Keratinocyte (primary cell): ENCODE measurements around the gene SETD2. TPM values are rescaled to one million over a fixed set of nuclear protein-coding genes. Genes with fewer than 3 reads are reported as not detected.

Source experiments
- DNase-seq: peaks from one replicate; pipeline ENCODE4 v3.0.0-alpha.2; 2011; ENCODE audit warnings: low read depth, missing footprints, low spot score
- FAIRE-seq: peaks from 2 replicates; lab custom pipeline; 2011; peaks lifted over from hg19 to GRCh38; lab: Jason Lieb, UNC
- H2AFZ ChIP-seq: 2 replicates; pipeline ENCODE4 v1.6.0; 2012; ENCODE audit warnings: low read length, control low read depth, inconsistent platforms; ENCODE audit not compliant: control insufficient read depth
- H3K27ac ChIP-seq: 2 replicates; pipeline ENCODE4 v1.5.1; 2011; ENCODE audit warnings: low read length; ENCODE audit not compliant: control insufficient read depth, insufficient read depth
- H3K27me3 ChIP-seq: 3 replicates; pipeline ENCODE4 v1.6.0; 2011; ENCODE audit warnings: low read length; ENCODE audit not compliant: control insufficient read depth, insufficient read depth; ENCODE audit errors: extremely low read depth
- H3K36me3 ChIP-seq, 2 experiments: 2 replicates in 1 of 2; 3 replicates in 1 of 2; pipeline ENCODE4 v1.5.1; 2011; ENCODE audit warnings: low read length in 2 of 2, mild to moderate bottlenecking in 1 of 2; ENCODE audit not compliant: control insufficient read depth in 2 of 2, insufficient read depth in 2 of 2; ENCODE audit errors: extremely low read depth in 1 of 2
- H3K4me1 ChIP-seq: 3 replicates; pipeline ENCODE4 v1.5.1; 2011; ENCODE audit warnings: low read length; ENCODE audit not compliant: control insufficient read depth, insufficient read depth; ENCODE audit errors: extremely low read depth
- H3K4me2 ChIP-seq: 3 replicates; pipeline ENCODE4 v1.6.0; 2011; ENCODE audit warnings: low read depth, low read length; ENCODE audit not compliant: control insufficient read depth, insufficient read depth; ENCODE audit errors: extremely low read depth
- H3K4me3 ChIP-seq, 3 experiments: fragments of 200-600 bp in 1 of 3; sonication (generic) in 1 of 3; 2 replicates in 2 of 3; 3 replicates in 1 of 3; pipeline ENCODE4 v1.5.1; 2011 to 2016; ENCODE audit warnings: low read length in 3 of 3, mild to moderate bottlenecking in 3 of 3, control low read depth in 2 of 3, inconsistent platforms in 1 of 3, low read depth in 1 of 3, mixed read lengths in 1 of 3, mixed run types in 1 of 3, moderate library complexity in 1 of 3; ENCODE audit not compliant: control insufficient read depth in 2 of 3, insufficient read depth in 2 of 3; ENCODE audit errors: extremely low read depth in 1 of 3
- H3K79me2 ChIP-seq: 2 replicates; pipeline ENCODE4 v1.6.0; 2012; ENCODE audit warnings: low read length; ENCODE audit not compliant: control insufficient read depth, insufficient read depth
- H3K9ac ChIP-seq: 3 replicates; pipeline ENCODE4 v1.6.0; 2011; ENCODE audit warnings: low read length; ENCODE audit not compliant: control insufficient read depth, insufficient read depth; ENCODE audit errors: extremely low read depth
- H3K9me1 ChIP-seq: 3 replicates; pipeline ENCODE4 v1.6.0; 2011; ENCODE audit warnings: low read length; ENCODE audit not compliant: control insufficient read depth, insufficient read depth; ENCODE audit errors: extremely low read depth
- H3K9me3 ChIP-seq: 2 replicates; pipeline ENCODE4 v1.5.1; 2012; ENCODE audit warnings: low read depth, low read length; ENCODE audit not compliant: control insufficient read depth
- H4K20me1 ChIP-seq: 3 replicates; pipeline ENCODE4 v1.6.0; 2011; ENCODE audit warnings: low read length; ENCODE audit not compliant: control insufficient read depth, insufficient read depth; ENCODE audit errors: extremely low read depth
- EZH2 ChIP-seq: IDR thresholded peaks from one replicate; pipeline ENCODE4 v1.6.1; 2012; ENCODE audit warnings: inconsistent platforms, mild to moderate bottlenecking, low read length, moderate library complexity
- dilution Hi-C: fragments of 300-500 bp; cut with MboI; formaldehyde crosslinking; loops from one replicate; pipeline ENCODE4 v1.7.0; 2020; ENCODE audit warnings: low sequenced_read_pairs; ENCODE audit not compliant: extremely low pct_ligation_motif_present
- polyA plus RNA-seq, 5 experiments: library from polyadenylated mRNA; depleted of rRNA in 3 of 5; stranded (reverse) in 3 of 5; stranded (forward) in 1 of 5; unstranded in 1 of 5; fragments of >200 nt; gene quantifications; 1 replicate in 1 of 5; 2 replicates in 3 of 5; 3 replicates in 1 of 5; pipeline versions ENCODE4 v1.2.1 to v1.2.3, GENCODE V29; 2011 to 2012; ENCODE audit warnings: missing spikeins in 2 of 5, low read depth in 1 of 5, low replicate concordance in 1 of 5
- TF ChIP-seq, protein P1 (sequence below), 3 experiments: IDR thresholded peaks in 1 of 3; conservative IDR thresholded peaks in 1 of 3; optimal IDR thresholded peaks in 1 of 3; 2 replicates in 2 of 3; 3 replicates in 1 of 3; pipeline versions ENCODE3 to v1.5.1; 2011; ENCODE audit warnings: low read length in 3 of 3, mild to moderate bottlenecking in 3 of 3, moderate library complexity in 2 of 3, control low read depth in 1 of 3, inconsistent platforms in 1 of 3; ENCODE audit not compliant: insufficient read depth in 2 of 3; ENCODE audit errors: extremely low read depth in 1 of 3

SETD2 gene
- polyA plus RNA-seq, 1 donor (not counting 4 experiments of a cell fraction or from before 2014, with no cell fraction given): 23.3 TPM

DNA sequence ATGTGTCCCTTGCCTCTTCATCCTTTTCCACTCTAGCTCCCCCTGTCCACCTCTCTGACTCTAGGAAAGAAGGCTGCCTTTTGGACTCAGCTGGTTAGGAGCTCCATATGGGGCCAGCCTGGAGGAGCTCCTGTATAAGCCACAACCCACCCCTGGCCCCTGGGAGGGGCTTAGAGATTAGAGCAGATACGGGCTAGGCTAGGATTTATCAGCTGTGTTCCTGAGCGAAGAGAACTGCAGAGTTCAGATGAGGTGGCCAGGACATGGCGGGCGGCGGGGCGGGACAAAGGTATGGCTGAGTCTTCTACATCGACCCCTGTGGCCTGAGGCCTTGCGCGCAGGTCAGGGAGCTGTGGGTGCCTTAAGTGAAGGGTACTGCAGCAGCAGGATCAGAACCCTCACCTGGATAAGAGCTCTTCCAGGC is 176.6 kb downstream of the SETD2 start:
- dilution Hi-C loops: no loop called here
- peak overlapping the region; percentile 61 for H3K4me2 ChIP-seq

GRCh38 chr3:46986782-46987310 is 177.1 kb downstream of the SETD2 start:
- Histone ChIP-seq H3K9me3 (no peaks in the 10 kb centered on the region), H2AFZ (no peak overlapping the region), H3K79me2 (peaks cover 16% of the 10 kb centered on the region), H4K20me1 (no peaks in the 10 kb centered on the region), H3K4me2 (no peak overlapping the region), H3K4me3 (no peak overlapping the region), H3K9me1 (no peaks in the 10 kb centered on the region), H3K27ac (peak overlapping the region; percentile 74), H3K9ac (no peak overlapping the region), H3K36me3 (peaks cover 8 to 21% of the 10 kb centered on the region in 2 experiments), H3K27me3 (no peaks in the 10 kb centered on the region), H3K4me1 (peaks cover 38% of the 10 kb centered on the region)
- DNase-seq (no peak), FAIRE-seq (no peak)
- dilution Hi-C loops: no loop called here
- TF ChIP-seq, protein P1, sequence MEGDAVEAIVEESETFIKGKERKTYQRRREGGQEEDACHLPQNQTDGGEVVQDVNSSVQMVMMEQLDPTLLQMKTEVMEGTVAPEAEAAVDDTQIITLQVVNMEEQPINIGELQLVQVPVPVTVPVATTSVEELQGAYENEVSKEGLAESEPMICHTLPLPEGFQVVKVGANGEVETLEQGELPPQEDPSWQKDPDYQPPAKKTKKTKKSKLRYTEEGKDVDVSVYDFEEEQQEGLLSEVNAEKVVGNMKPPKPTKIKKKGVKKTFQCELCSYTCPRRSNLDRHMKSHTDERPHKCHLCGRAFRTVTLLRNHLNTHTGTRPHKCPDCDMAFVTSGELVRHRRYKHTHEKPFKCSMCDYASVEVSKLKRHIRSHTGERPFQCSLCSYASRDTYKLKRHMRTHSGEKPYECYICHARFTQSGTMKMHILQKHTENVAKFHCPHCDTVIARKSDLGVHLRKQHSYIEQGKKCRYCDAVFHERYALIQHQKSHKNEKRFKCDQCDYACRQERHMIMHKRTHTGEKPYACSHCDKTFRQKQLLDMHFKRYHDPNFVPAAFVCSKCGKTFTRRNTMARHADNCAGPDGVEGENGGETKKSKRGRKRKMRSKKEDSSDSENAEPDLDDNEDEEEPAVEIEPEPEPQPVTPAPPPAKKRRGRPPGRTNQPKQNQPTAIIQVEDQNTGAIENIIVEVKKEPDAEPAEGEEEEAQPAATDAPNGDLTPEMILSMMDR (optimal IDR thresholded peaks at IDR 0.05 in 1 of 3, IDR thresholded peaks at IDR 0.05 in 1 of 3, conservative IDR thresholded peaks at IDR 0.05 in 1 of 3; ENCODE audit: extremely low read depth in 1 of 3, insufficient read depth in 2 of 3, low read length in 3 of 3): no peak
- TF ChIP-seq EZH2: no peak

More for the DNA sequence above, 176.6 kb downstream of the SETD2 start:
- H3K4me1 ChIP-seq: peaks cover 33% of the 10 kb centered on the region
- no peak overlapping the region for H3K4me3 ChIP-seq
- H3K9me3 ChIP-seq: no peaks in the 10 kb centered on the region
- H4K20me1 ChIP-seq: no peaks in the 10 kb centered on the region
- peak overlapping the region; percentile 74 for H3K27ac ChIP-seq
- DNase-seq (no peak), FAIRE-seq (peak; percentile 23)
- peak overlapping the region; percentile 9 for H3K9ac ChIP-seq
- H3K36me3 ChIP-seq: peaks cover 8 to 25% of the 10 kb centered on the region in 2 experiments
- no peaks in the 10 kb centered on the region for H3K9me1 ChIP-seq
- TF ChIP-seq, protein P1 (optimal IDR thresholded peaks at IDR 0.05 in 1 of 3, IDR thresholded peaks at IDR 0.05 in 1 of 3, conservative IDR thresholded peaks at IDR 0.05 in 1 of 3; ENCODE audit: extremely low read depth in 1 of 3, insufficient read depth in 2 of 3, low read length in 3 of 3): no peak
- no peak for TF ChIP-seq EZH2
- H3K79me2 ChIP-seq: peaks cover 14% of the 10 kb centered on the region
- H3K27me3 ChIP-seq: no peaks in the 10 kb centered on the region
- no peak overlapping the region for H2AFZ ChIP-seq
